Neural cell (in vitro differentiated cells): ENCODE results near the gene FNBP1. TPM values are rescaled to one million over a fixed set of nuclear protein-coding genes. Genes with fewer than 3 reads are reported as not detected.

Source experiments
- H2AFZ ChIP-seq: fragments of 200-600, 300-800 bp; sonication (generic), shearing (Covaris generic); 2 replicates; pipeline ENCODE4 v1.6.0; 2014; ENCODE audit warnings: low read depth, mild to moderate bottlenecking, antibody characterized with exemption, low read length, moderate library complexity
- H3F3A ChIP-seq: fragments of 200-600 bp; shearing (Covaris generic); 2 replicates; pipeline ENCODE4 v1.6.1; 2016; ENCODE audit warnings: mild to moderate bottlenecking, moderate library complexity, mixed read lengths, antibody characterized with exemption, low read length; ENCODE audit not compliant: insufficient read depth, poor library complexity, severe bottlenecking
- H3K27ac ChIP-seq: fragments of 200-600, 300-800 bp; sonication (generic), shearing (Covaris generic); 2 replicates; pipeline ENCODE4 v1.5.1; 2014; ENCODE audit warnings: mild to moderate bottlenecking, low read length, moderate library complexity
- H3K27me3 ChIP-seq: fragments of 300-800, 200-600 bp; sonication (generic), shearing (Covaris generic); 2 replicates; pipeline ENCODE4 v1.6.0; 2014; ENCODE audit warnings: mild to moderate bottlenecking, low read depth, low read length, moderate library complexity; ENCODE audit not compliant: insufficient read depth
- H3K36me3 ChIP-seq: fragments of 300-800, 200-600 bp; sonication (generic), shearing (Covaris generic); 2 replicates; pipeline ENCODE4 v1.5.1; 2014; ENCODE audit warnings: mild to moderate bottlenecking, antibody characterized with exemption, low read length, moderate library complexity; ENCODE audit not compliant: insufficient read depth
- H3K4me2 ChIP-seq: fragments of 300-800, 200-600 bp; sonication (generic), shearing (Covaris generic); 2 replicates; pipeline ENCODE4 v1.6.0; 2014; ENCODE audit warnings: mild to moderate bottlenecking, low read length
- H3K4me3 ChIP-seq: fragments of 300-800, 200-600 bp; sonication (generic), shearing (Covaris generic); 2 replicates; pipeline ENCODE4 v1.5.1; 2014; ENCODE audit warnings: mild to moderate bottlenecking, low read length, moderate library complexity
- H3K79me2 ChIP-seq: fragments of 200-600 bp; shearing (Covaris generic); replicated peaks from 2 replicates; pipeline ENCODE4 v1.6.0; 2014; ENCODE audit warnings: mild to moderate bottlenecking, low read length, moderate library complexity; ENCODE audit not compliant: insufficient read depth
- H3K9ac ChIP-seq: fragments of 300-800, 200-600 bp; sonication (generic), shearing (Covaris generic); 2 replicates; pipeline ENCODE4 v1.6.1; 2016; ENCODE audit warnings: mild to moderate bottlenecking, low read length, mixed read lengths
- H3K9me2 ChIP-seq: fragments of 200-600 bp; shearing (Covaris generic); 2 replicates; pipeline ENCODE4 v1.6.1; 2016; ENCODE audit warnings: mild to moderate bottlenecking, low read length, mixed read lengths; ENCODE audit not compliant: insufficient read depth
- H3K9me3 ChIP-seq: fragments of 200-600, 300-800 bp; sonication (generic), shearing (Covaris generic); 2 replicates; pipeline ENCODE4 v1.6.1; 2016; ENCODE audit warnings: mild to moderate bottlenecking, mixed run types, low read length, moderate library complexity, mixed read lengths
- H4K20me1 ChIP-seq: fragments of 200-600 bp; shearing (Covaris generic); 2 replicates; pipeline ENCODE4 v1.6.1; 2016; ENCODE audit warnings: mild to moderate bottlenecking, mixed run types; ENCODE audit not compliant: insufficient read depth
- EP300 ChIP-seq: fragments of 450-650 bp; conservative IDR thresholded peaks from 2 replicates; pipeline ENCODE4 v1.6.1; 2014; ENCODE audit warnings: antibody characterized with exemption, mild to moderate bottlenecking, moderate library complexity; ENCODE audit not compliant: poor library complexity, severe bottlenecking
- MXI1 ChIP-seq: fragments of 450-650 bp; conservative IDR thresholded peaks from 2 replicates; pipeline ENCODE4 v1.6.1; 2014; ENCODE audit warnings: antibody characterized with exemption, mild to moderate bottlenecking; ENCODE audit not compliant: poor library complexity, severe bottlenecking
- POLR2AphosphoS5 ChIP-seq: IDR thresholded peaks from 2 replicates; pipeline ENCODE4 v1.6.1; 2012
- RAD21 ChIP-seq: fragments of 450-650 bp; conservative IDR thresholded peaks from 2 replicates; pipeline ENCODE4 v1.6.1; 2014; ENCODE audit warnings: antibody characterized with exemption, mild to moderate bottlenecking, moderate library complexity
- REST ChIP-seq: IDR thresholded peaks from 2 replicates; pipeline ENCODE4 v1.6.1; 2012; ENCODE audit warnings: borderline replicate concordance
- SMC3 ChIP-seq: fragments of 450-650 bp; conservative IDR thresholded peaks from 2 replicates; pipeline ENCODE4 v1.6.1; 2014; ENCODE audit warnings: antibody characterized with exemption, mild to moderate bottlenecking, moderate library complexity; ENCODE audit not compliant: poor library complexity
- polyA plus RNA-seq: library from polyadenylated mRNA; depleted of rRNA; stranded (reverse); fragments of >200 nt; gene quantifications from 2 replicates; pipeline ENCODE4 v1.2.3, GENCODE V29; 2014
- TF ChIP-seq, protein P1 (sequence below): fragments of 450-650 bp; IDR thresholded peaks from 2 replicates; pipeline ENCODE4 v1.5.1; 2014; ENCODE audit warnings: antibody characterized with exemption, mild to moderate bottlenecking, moderate library complexity; ENCODE audit not compliant: poor library complexity, severe bottlenecking

The FNBP1 gene
- polyA plus RNA-seq, 1 donor from 2014 or later = 16.6 TPM

DNA sequence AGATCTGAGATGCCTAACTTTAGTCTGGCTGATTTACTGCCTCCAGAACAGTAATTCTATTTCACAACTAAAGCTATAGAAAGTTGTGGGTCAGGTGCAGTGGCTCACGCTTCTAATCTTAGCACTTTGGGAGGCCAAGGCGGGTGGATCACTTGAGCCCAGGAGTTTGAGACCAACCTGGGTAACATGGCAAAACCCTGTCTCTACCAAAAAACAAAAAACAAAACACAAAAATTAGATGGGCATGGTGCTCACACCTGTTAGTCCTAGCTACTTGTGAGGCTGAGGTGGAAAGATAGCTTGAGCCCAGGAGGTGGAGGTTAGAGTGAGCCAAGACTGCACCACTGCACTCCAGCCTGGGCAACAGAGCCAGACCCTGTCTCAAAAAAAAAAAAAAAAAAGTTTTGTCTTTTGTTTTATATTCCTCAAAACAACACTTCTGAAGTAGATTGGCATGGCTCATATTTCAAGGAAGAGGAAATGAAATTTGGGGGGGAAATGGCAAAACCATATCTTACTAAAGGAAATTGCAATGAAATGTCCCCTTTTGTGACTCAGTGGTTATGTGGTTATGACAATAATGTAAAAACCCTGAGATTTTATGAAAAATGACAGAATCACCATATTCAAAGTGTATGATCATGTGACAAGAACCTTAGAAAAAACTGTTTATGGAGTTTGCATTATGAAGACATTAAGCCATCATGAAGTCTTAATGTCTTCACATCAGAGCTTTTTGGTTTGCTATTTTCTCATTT, 16.2 kb downstream of the FNBP1 start:
- TF ChIP-seq, protein P1, sequence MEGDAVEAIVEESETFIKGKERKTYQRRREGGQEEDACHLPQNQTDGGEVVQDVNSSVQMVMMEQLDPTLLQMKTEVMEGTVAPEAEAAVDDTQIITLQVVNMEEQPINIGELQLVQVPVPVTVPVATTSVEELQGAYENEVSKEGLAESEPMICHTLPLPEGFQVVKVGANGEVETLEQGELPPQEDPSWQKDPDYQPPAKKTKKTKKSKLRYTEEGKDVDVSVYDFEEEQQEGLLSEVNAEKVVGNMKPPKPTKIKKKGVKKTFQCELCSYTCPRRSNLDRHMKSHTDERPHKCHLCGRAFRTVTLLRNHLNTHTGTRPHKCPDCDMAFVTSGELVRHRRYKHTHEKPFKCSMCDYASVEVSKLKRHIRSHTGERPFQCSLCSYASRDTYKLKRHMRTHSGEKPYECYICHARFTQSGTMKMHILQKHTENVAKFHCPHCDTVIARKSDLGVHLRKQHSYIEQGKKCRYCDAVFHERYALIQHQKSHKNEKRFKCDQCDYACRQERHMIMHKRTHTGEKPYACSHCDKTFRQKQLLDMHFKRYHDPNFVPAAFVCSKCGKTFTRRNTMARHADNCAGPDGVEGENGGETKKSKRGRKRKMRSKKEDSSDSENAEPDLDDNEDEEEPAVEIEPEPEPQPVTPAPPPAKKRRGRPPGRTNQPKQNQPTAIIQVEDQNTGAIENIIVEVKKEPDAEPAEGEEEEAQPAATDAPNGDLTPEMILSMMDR = no peak
- Histone ChIP-seq H3K9me3 (no peaks in the 10 kb centered on the region), H3K9me2 (no peaks in the 10 kb centered on the region), H3F3A (no peaks in the 10 kb centered on the region), H3K4me2 (no peak overlapping the region), H3K36me3 (no peaks in the 10 kb centered on the region), H3K79me2 (peaks cover 14% of the 10 kb centered on the region), H3K27ac (no peak overlapping the region), H4K20me1 (no peaks in the 10 kb centered on the region), H3K27me3 (no peaks in the 10 kb centered on the region), H2AFZ (no peak overlapping the region), H3K9ac (no peak overlapping the region), H3K4me3 (no peak overlapping the region)

DNA sequence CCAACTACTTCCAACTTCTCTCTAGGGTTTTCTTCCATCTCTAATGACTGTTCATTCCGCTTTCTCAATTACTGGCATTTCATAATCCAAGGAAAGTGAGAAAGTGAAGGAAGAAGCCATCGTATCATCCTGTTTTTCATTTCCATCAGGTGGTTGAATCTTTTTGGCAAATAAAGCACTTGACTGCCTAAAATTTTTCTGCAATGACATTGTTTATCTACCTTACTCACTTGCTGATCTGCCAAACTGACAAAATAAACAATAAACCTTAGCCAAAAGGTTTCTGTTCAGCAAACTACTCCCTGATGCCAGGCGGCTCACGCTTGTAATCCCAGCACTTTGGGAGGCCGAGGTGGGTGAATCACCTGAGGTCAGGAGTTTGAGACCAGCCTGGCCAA, 18.4 kb downstream of the FNBP1 start:
- Histone ChIP-seq H3K4me3 (no peak overlapping the region), H3K36me3 (no peaks in the 10 kb centered on the region), H4K20me1 (no peaks in the 10 kb centered on the region), H3K79me2 (peaks cover 7% of the 10 kb centered on the region), H3F3A (no peaks in the 10 kb centered on the region), H3K9ac (no peak overlapping the region), H3K9me3 (no peaks in the 10 kb centered on the region), H3K9me2 (no peaks in the 10 kb centered on the region), H3K27me3 (no peaks in the 10 kb centered on the region), H3K27ac (no peak overlapping the region), H2AFZ (no peak overlapping the region), H3K4me2 (no peak overlapping the region)
- TF ChIP-seq EP300 (no peak), RAD21 (no peak), REST (no peak), SMC3 (no peak), POLR2AphosphoS5 (no peak), MXI1 (no peak)
- TF ChIP-seq, protein P1 = no peak
